SK-N-MC (cell line): ENCODE data around the gene TGM6.
A peak's percentile ranks its signal among the peaks of the same experiment; 100 is the strongest.

Experiments
- DNase-seq: peaks from one replicate; pipeline ENCODE4 v3.0.0-alpha.2; 2011; ENCODE audit warnings: low read depth, low spot score
- H3K27ac ChIP-seq: fragments of 200-600 bp; sonication (generic); 2 replicates; pipeline ENCODE4 v1.5.1; 2016; ENCODE audit warnings: mixed run types
- H3K36me3 ChIP-seq: fragments of 200-600 bp; sonication (generic); 2 replicates; pipeline ENCODE4 v1.6.1; 2017; ENCODE audit warnings: antibody characterized with exemption, low read length, mixed read lengths; ENCODE audit not compliant: insufficient read depth
- H3K4me3 ChIP-seq: fragments of 200-600 bp; sonication (generic); 2 replicates; pipeline ENCODE4 v1.5.1; 2016
- H3K9ac ChIP-seq: fragments of 200-600 bp; sonication (generic); 2 replicates; pipeline ENCODE4 v1.8.0; 2017; ENCODE audit warnings: mixed run types, mixed read lengths; ENCODE audit not compliant: insufficient read length
- H3K9me3 ChIP-seq: fragments of 200-600 bp; sonication (generic); 2 replicates; pipeline ENCODE4 v1.6.1; 2017; ENCODE audit warnings: low read depth, mild to moderate bottlenecking, antibody characterized with exemption, low read length, moderate library complexity, mixed read lengths
- EZH2 ChIP-seq: fragments of 200-600 bp; sonication (generic); IDR thresholded peaks from one replicate; pipeline ENCODE4 v1.6.1; 2017; ENCODE audit warnings: antibody characterized with exemption
- FOXP2 ChIP-seq: optimal IDR thresholded peaks from 2 replicates; pipeline ENCODE3; 2011; ENCODE audit warnings: mild to moderate bottlenecking, moderate library complexity; ENCODE audit not compliant: insufficient read depth; ENCODE audit errors: extremely low read length, control extremely low read depth
- POLR2AphosphoS5 ChIP-seq: IDR thresholded peaks from 2 replicates; pipeline ENCODE4 v1.6.1; 2012; ENCODE audit warnings: mild to moderate bottlenecking, low read depth, low read length, borderline replicate concordance

The TGM6 gene

GRCh38 chr20:2386516-2387179 lies 5.9 kb downstream of the TGM6 start:
- no peak overlapping the region for H3K27ac ChIP-seq
- no peaks in the 10 kb centered on the region for H3K36me3 ChIP-seq
- no peaks in the 10 kb centered on the region for H3K9me3 ChIP-seq
- H3K9ac ChIP-seq = no peak overlapping the region
- H3K4me3 ChIP-seq = no peak overlapping the region
- no peak for TF ChIP-seq EZH2
- TF ChIP-seq POLR2AphosphoS5 = no peak
- no peak for TF ChIP-seq FOXP2
- no peak for DNase-seq

- TF ChIP-seq FOXP2 (no peak), POLR2AphosphoS5 (no peak), EZH2 (no peak)
- Histone ChIP-seq H3K36me3 (no peaks in the 10 kb centered on the region), H3K27ac (no peak overlapping the region), H3K9ac (no peak overlapping the region), H3K4me3 (no peak overlapping the region), H3K9me3 (no peaks in the 10 kb centered on the region)
- DNase-seq = peak; percentile 6
Observed at GRCh38 chr20:2387180-2387577, 6.5 kb downstream of the TGM6 start.

GRCh38 chr20:2387580-2387979 lies 6.9 kb downstream of the TGM6 start:
- TF ChIP-seq EZH2 (no peak), FOXP2 (no peak), POLR2AphosphoS5 (no peak)
- H3K9ac ChIP-seq = no peak overlapping the region
- no peaks in the 10 kb centered on the region for H3K9me3 ChIP-seq
- no peak overlapping the region for H3K4me3 ChIP-seq
- H3K36me3 ChIP-seq = no peaks in the 10 kb centered on the region
- no peak for DNase-seq
- no peak overlapping the region for H3K27ac ChIP-seq

- H3K27ac ChIP-seq = no peak overlapping the region
- no peak overlapping the region for H3K9ac ChIP-seq
- no peaks in the 10 kb centered on the region for H3K36me3 ChIP-seq
- no peak overlapping the region for H3K4me3 ChIP-seq
- no peak for DNase-seq
- H3K9me3 ChIP-seq = no peaks in the 10 kb centered on the region
- no peak for TF ChIP-seq POLR2AphosphoS5
- TF ChIP-seq EZH2 = no peak
- no peak for TF ChIP-seq FOXP2
Observed at GRCh38 chr20:2390951-2391675, 10.4 kb downstream of the TGM6 start.

- Histone ChIP-seq H3K36me3 (no peaks in the 10 kb centered on the region), H3K4me3 (no peak overlapping the region), H3K9me3 (no peaks in the 10 kb centered on the region), H3K9ac (no peak overlapping the region), H3K27ac (no peak overlapping the region)
- no peak for DNase-seq
- TF ChIP-seq EZH2 = no peak
Observed at GRCh38 chr20:2394411-2395055, 13.8 kb downstream of the TGM6 start.

- Histone ChIP-seq H3K36me3 (no peaks in the 10 kb centered on the region), H3K9ac (no peak overlapping the region), H3K27ac (no peak overlapping the region), H3K4me3 (no peak overlapping the region), H3K9me3 (no peaks in the 10 kb centered on the region)
- TF ChIP-seq FOXP2 (no peak), EZH2 (no peak), POLR2AphosphoS5 (no peak)
- DNase-seq = no peak
Observed at GRCh38 chr20:2395136-2395535, 14.4 kb downstream of the TGM6 start.

- no peaks in the 10 kb centered on the region for H3K9me3 ChIP-seq
- no peaks in the 10 kb centered on the region for H3K36me3 ChIP-seq
- no peak overlapping the region for H3K27ac ChIP-seq
- no peak for DNase-seq
- H3K4me3 ChIP-seq = no peak overlapping the region
- no peak overlapping the region for H3K9ac ChIP-seq
- no peak for TF ChIP-seq FOXP2
- TF ChIP-seq EZH2 = no peak
- TF ChIP-seq POLR2AphosphoS5 = no peak
Observed at GRCh38 chr20:2396241-2396814, 15.6 kb downstream of the TGM6 start.

GRCh38 chr20:2397091-2397490 lies 16.4 kb downstream of the TGM6 start:
- no peak overlapping the region for H3K4me3 ChIP-seq
- TF ChIP-seq FOXP2 = no peak
- no peak for TF ChIP-seq POLR2AphosphoS5
- no peak for TF ChIP-seq EZH2

More at GRCh38 chr20:2397091-2397490, 16.4 kb downstream of the TGM6 start:
- Histone ChIP-seq H3K36me3 (no peaks in the 10 kb centered on the region), H3K9me3 (no peaks in the 10 kb centered on the region), H3K9ac (no peak overlapping the region), H3K27ac (no peak overlapping the region)
- DNase-seq = no peak
